SU-DHL-6 (cell line): Measurements from ENCODE around the gene SBSN.

Experiments used
- EZH2phosphoT487 ChIP-seq: fragments of 200-600 bp; sonication (generic), shearing (Covaris generic); conservative IDR thresholded peaks from 2 replicates; pipeline ENCODE4 v1.6.1; 2018; ENCODE audit warnings: mild to moderate bottlenecking, antibody characterized with exemption, low read length, moderate library complexity, mixed read lengths
- TF ChIP-seq, protein P1 (sequence below): fragments of 200-600 bp; sonication (generic); IDR thresholded peaks from one replicate; pipeline ENCODE4 v1.5.1; 2017; ENCODE audit warnings: antibody characterized with exemption, mild to moderate bottlenecking, low read length, moderate library complexity; ENCODE audit not compliant: insufficient read depth, poor library complexity, severe bottlenecking

DNA sequence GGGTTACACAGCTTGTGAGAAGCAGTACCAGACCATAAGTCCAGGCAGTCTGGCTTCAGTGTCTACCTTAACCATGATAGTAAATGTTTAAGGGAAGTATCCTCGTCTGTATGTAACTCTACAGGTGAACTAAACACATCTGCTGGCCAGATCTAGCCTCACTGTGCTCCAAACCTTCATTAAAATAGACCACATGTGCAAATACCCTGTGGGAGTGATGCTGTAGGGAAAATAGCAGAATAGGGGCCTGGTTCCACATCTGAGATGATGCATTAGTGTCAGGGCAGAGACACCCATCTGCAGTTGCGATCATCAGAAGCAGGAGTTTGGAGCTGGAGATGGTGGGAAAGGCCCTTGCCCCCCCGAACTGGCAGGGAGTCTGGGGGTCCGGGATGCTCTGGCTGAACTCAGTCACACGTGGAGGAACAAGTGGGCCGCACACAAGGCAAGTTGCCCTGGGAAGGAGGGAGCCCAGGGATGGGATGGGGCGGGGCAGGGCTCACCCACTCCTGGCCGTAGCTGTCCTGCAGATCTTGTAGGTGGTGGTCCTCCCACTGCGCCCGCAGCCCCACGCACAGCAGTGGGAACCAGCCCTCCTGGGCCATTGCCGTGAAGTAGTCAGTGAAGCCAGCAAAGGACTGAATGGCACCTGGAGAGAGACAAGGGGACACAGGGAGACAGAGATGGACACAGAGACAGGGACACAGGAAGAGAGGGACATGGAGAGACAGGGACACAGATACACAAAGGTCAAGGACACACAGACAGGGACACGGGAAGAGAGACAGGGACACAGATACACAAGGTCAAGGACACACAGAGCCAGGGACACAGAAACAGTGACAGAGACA lies 24.6 kb upstream of the SBSN start:
- TF ChIP-seq, protein P1, sequence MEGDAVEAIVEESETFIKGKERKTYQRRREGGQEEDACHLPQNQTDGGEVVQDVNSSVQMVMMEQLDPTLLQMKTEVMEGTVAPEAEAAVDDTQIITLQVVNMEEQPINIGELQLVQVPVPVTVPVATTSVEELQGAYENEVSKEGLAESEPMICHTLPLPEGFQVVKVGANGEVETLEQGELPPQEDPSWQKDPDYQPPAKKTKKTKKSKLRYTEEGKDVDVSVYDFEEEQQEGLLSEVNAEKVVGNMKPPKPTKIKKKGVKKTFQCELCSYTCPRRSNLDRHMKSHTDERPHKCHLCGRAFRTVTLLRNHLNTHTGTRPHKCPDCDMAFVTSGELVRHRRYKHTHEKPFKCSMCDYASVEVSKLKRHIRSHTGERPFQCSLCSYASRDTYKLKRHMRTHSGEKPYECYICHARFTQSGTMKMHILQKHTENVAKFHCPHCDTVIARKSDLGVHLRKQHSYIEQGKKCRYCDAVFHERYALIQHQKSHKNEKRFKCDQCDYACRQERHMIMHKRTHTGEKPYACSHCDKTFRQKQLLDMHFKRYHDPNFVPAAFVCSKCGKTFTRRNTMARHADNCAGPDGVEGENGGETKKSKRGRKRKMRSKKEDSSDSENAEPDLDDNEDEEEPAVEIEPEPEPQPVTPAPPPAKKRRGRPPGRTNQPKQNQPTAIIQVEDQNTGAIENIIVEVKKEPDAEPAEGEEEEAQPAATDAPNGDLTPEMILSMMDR, result no peak
- no peak for TF ChIP-seq EZH2phosphoT487
